ENCODE data around the gene NFE2L2.

DNA sequence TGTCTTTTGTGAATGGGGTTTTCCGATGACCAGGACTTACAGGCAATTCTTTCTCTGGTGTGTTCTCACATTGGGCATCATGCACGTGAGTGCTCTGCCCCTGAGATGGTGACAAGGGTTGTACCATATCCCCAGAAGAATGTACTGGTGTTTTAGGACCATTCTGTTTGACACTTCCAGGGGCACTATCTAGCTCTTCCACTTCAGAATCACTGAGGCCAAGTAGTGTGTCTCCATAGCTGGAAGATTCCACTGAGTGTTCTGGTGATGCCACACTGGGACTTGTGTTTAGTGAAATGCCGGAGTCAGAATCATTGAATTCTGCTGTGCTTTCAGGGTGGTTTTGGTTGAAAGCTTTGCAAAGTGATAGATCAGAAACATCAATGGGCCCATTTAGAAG is 33.3 kb downstream of the NFE2L2 start:
- TF ChIP-seq, protein P1, sequence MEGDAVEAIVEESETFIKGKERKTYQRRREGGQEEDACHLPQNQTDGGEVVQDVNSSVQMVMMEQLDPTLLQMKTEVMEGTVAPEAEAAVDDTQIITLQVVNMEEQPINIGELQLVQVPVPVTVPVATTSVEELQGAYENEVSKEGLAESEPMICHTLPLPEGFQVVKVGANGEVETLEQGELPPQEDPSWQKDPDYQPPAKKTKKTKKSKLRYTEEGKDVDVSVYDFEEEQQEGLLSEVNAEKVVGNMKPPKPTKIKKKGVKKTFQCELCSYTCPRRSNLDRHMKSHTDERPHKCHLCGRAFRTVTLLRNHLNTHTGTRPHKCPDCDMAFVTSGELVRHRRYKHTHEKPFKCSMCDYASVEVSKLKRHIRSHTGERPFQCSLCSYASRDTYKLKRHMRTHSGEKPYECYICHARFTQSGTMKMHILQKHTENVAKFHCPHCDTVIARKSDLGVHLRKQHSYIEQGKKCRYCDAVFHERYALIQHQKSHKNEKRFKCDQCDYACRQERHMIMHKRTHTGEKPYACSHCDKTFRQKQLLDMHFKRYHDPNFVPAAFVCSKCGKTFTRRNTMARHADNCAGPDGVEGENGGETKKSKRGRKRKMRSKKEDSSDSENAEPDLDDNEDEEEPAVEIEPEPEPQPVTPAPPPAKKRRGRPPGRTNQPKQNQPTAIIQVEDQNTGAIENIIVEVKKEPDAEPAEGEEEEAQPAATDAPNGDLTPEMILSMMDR (IDR thresholded peaks at IDR 0.05) = no peak
- no peak for TF ChIP-seq EZH2 (IDR thresholded peaks at IDR 0.05; ENCODE audit: borderline replicate concordance, insufficient read depth, low read depth, low read length, poor library complexity, severe bottlenecking)
